Esophagus squamous epithelium (tissue), 4 donors: ENCODE measurements around the gene ACSF2.

Experiments used
- POLR2A ChIP-seq, 4 donors: fragments of 450-650 bp; IDR thresholded peaks; one replicate each; pipeline ENCODE4 v1.6.1; 2017; ENCODE audit warnings: antibody characterized with exemption in 4 of 4, mild to moderate bottlenecking in 4 of 4, moderate library complexity in 3 of 4
- TF ChIP-seq, protein P1 (sequence below), 6 experiments: fragments of 450-650 bp in 4 of 6; fragments of 200-600 bp in 2 of 6; sonication (generic) in 2 of 6; IDR thresholded peaks; one replicate each; pipeline ENCODE4 v1.5.1; 2016 to 2019; ENCODE audit warnings: antibody characterized with exemption in 6 of 6, mild to moderate bottlenecking in 4 of 6, moderate library complexity in 4 of 6

DNA sequence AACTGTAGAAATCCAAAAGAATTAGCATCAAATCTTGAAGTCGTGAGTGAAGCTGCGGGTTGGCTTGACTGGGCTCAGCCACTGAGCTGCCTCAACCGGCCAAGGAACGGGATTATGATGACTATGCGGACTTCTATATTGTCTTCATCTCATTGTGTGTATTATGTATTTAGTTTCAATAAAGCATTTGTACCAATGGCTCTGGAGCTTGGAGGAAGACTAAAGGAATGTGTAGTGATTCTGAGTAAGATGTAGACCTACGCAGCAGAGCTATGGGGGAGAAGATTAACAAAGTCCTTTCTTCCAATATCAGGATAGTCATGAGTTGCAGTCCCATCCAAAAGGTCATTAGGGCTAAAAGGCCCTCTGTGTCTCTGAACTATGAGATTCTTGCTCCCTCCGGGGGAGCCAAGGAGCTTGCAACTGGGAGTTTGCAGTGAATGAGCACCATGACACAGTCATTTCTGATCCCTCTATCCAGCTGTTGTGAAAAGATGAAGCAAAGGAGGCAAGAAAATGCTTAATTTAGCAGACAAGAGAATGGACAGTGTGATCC is 44.7 kb upstream of the ACSF2 start:
- TF ChIP-seq, protein P1, sequence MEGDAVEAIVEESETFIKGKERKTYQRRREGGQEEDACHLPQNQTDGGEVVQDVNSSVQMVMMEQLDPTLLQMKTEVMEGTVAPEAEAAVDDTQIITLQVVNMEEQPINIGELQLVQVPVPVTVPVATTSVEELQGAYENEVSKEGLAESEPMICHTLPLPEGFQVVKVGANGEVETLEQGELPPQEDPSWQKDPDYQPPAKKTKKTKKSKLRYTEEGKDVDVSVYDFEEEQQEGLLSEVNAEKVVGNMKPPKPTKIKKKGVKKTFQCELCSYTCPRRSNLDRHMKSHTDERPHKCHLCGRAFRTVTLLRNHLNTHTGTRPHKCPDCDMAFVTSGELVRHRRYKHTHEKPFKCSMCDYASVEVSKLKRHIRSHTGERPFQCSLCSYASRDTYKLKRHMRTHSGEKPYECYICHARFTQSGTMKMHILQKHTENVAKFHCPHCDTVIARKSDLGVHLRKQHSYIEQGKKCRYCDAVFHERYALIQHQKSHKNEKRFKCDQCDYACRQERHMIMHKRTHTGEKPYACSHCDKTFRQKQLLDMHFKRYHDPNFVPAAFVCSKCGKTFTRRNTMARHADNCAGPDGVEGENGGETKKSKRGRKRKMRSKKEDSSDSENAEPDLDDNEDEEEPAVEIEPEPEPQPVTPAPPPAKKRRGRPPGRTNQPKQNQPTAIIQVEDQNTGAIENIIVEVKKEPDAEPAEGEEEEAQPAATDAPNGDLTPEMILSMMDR (IDR thresholded peaks at IDR 0.05) = no peak
- TF ChIP-seq POLR2A (IDR thresholded peaks at IDR 0.05) = no peak
